ENCODE measurements around the gene HAPSTR1. TPM values are rescaled to one million over a fixed set of nuclear protein-coding genes. Genes with fewer than 3 reads are reported as not detected.

Gene HAPSTR1
- total RNA-seq, 1 experiment from 2014 or later = 49.9 TPM

DNA sequence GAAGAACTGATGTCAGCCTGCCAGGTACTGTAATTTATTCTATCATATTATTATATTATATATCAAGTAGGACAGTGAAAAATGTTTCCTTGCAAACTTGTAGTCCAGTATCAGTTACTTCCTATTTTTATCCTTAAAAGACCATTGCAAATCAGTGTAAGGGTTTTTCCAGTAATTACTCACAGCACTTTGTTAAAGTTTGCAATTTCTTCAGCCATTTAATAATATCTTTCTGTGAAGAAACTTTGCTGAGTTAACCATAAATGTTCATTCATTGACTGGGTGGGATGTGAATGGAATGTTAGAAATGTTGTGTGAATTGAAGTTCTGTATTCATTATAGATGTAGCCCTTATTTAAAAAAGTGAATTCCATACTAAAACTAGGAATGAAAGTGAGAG lies 26.7 kb downstream of the HAPSTR1 start:
- ATAC-seq (no peak), DNase-seq (ENCODE audit: low read depth, low spot score) (no peak)
- ChIA-PET CTCF (no interaction called here), POLR2A (no interaction called here)
- Histone ChIP-seq H3K4me1 (ENCODE audit: control insufficient read depth, insufficient read depth, low read length) (peaks cover 23% of the 10 kb centered on the region), H3K27ac (ENCODE audit: low read length) (no peak overlapping the region), H3K4me3 (ENCODE audit: low read depth in 2 of 2, low read length in 2 of 2) (no peak overlapping the region), H3K9me3 (ENCODE audit: control insufficient read depth, insufficient read depth, low read depth, low read length) (no peaks in the 10 kb centered on the region), H3K36me3 (ENCODE audit: control insufficient read depth, insufficient read depth, low read length) (peaks cover 38% of the 10 kb centered on the region), H3K27me3 (ENCODE audit: control insufficient read depth, insufficient read depth, low read length) (no peaks in the 10 kb centered on the region)
- intact Hi-C loops (cut with micrococcal nuclease; ENCODE audit: unreplicated experiment) = no loop called here
- in situ Hi-C loops (cut with HindIII; ENCODE audit: low pct_unique_long_range_greater_than_20kb, low sequenced_read_pairs) = no loop called here
- no TSS peak for BruUV-seq (replicated peaks)
- TF ChIP-seq POLR2AphosphoS5 (IDR thresholded peaks at IDR 0.05; ENCODE audit: low read depth, low read length) = no peak
- TF ChIP-seq REST (IDR thresholded peaks at IDR 0.05; ENCODE audit: insufficient read depth in 1 of 2, low read depth in 2 of 2, low read length in 1 of 2) = no peak
- TF ChIP-seq SIN3A (IDR thresholded peaks at IDR 0.05; ENCODE audit: borderline replicate concordance, insufficient read depth, low read depth, low read length) = no peak
- TF ChIP-seq, protein P1, sequence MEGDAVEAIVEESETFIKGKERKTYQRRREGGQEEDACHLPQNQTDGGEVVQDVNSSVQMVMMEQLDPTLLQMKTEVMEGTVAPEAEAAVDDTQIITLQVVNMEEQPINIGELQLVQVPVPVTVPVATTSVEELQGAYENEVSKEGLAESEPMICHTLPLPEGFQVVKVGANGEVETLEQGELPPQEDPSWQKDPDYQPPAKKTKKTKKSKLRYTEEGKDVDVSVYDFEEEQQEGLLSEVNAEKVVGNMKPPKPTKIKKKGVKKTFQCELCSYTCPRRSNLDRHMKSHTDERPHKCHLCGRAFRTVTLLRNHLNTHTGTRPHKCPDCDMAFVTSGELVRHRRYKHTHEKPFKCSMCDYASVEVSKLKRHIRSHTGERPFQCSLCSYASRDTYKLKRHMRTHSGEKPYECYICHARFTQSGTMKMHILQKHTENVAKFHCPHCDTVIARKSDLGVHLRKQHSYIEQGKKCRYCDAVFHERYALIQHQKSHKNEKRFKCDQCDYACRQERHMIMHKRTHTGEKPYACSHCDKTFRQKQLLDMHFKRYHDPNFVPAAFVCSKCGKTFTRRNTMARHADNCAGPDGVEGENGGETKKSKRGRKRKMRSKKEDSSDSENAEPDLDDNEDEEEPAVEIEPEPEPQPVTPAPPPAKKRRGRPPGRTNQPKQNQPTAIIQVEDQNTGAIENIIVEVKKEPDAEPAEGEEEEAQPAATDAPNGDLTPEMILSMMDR (IDR thresholded peaks at IDR 0.05) = no peak
- TF ChIP-seq TCF7L2 (IDR thresholded peaks at IDR 0.05; ENCODE audit: low read depth, low read length) = no peak

DNA sequence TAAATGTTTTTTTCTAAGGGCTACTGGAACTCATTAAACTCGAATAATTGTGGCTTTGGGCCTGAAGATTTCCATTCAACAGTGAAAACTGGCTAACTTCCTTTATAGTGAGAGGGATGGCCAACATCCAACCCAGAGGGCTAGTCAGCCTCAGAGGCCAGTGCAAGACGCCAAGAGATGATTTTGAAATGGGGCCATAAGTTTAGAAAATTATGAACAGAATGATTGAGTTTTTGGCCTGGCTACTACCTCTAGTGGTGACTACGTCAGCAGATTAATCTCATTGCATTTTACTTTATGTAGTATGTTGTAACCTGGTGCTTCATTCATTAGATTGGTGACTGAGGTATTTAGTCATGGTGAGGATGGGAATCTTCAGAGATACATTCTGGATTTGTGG lies 28.4 kb downstream of the HAPSTR1 start:
- no peak overlapping the region for H3K27ac ChIP-seq (ENCODE audit: low read length)
- POLR2A ChIA-PET = no interaction called here
- CTCF ChIA-PET = no interaction called here
- H3K4me1 ChIP-seq (ENCODE audit: control insufficient read depth, insufficient read depth, low read length) = peaks cover 36% of the 10 kb centered on the region
- intact Hi-C loops (cut with micrococcal nuclease; ENCODE audit: unreplicated experiment) (no loop called here), in situ Hi-C loops (cut with HindIII; ENCODE audit: low pct_unique_long_range_greater_than_20kb, low sequenced_read_pairs) (no loop called here)
- H3K27me3 ChIP-seq (ENCODE audit: control insufficient read depth, insufficient read depth, low read length) = no peaks in the 10 kb centered on the region
- no TSS peak for BruUV-seq (replicated peaks)
- H3K4me3 ChIP-seq (ENCODE audit: low read depth in 2 of 2, low read length in 2 of 2) = no peak overlapping the region
- no peaks in the 10 kb centered on the region for H3K9me3 ChIP-seq (ENCODE audit: control insufficient read depth, insufficient read depth, low read depth, low read length)
- TF ChIP-seq POLR2AphosphoS5 (IDR thresholded peaks at IDR 0.05; ENCODE audit: low read depth, low read length) (no peak), REST (IDR thresholded peaks at IDR 0.05; ENCODE audit: insufficient read depth in 1 of 2, low read depth in 2 of 2, low read length in 1 of 2) (no peak), SIN3A (IDR thresholded peaks at IDR 0.05; ENCODE audit: borderline replicate concordance, insufficient read depth, low read depth, low read length) (no peak), TCF7L2 (IDR thresholded peaks at IDR 0.05; ENCODE audit: low read depth, low read length) (no peak)
- TF ChIP-seq, protein P1 (IDR thresholded peaks at IDR 0.05) = no peak
- no peak for ATAC-seq
- H3K36me3 ChIP-seq (ENCODE audit: control insufficient read depth, insufficient read depth, low read length) = peaks cover 36% of the 10 kb centered on the region
- DNase-seq (ENCODE audit: low read depth, low spot score) = no peak

Data from Panc1 (cell line).